ENCODE measurements around the gene TNNC2.

TNNC2 gene

GRCh38 chr20:45781391-45781931 lies 45.7 kb downstream of the TNNC2 start:
- DNase-seq (ENCODE audit: low spot score) = peak; percentile 99

GRCh38 chr20:45780159-45780558 lies 47.0 kb downstream of the TNNC2 start:
- no peak for DNase-seq (ENCODE audit: low spot score)

GRCh38 chr20:45779011-45779915 lies 47.8 kb downstream of the TNNC2 start:
- peak; percentile 100 for DNase-seq (ENCODE audit: low spot score)

- DNase-seq (ENCODE audit: low spot score) = no peak
Observed at GRCh38 chr20:45776931-45777330, 50.2 kb downstream of the TNNC2 start.

GRCh38 chr20:45775411-45775810 lies 51.7 kb downstream of the TNNC2 start:
- DNase-seq (ENCODE audit: low spot score) = no peak

- DNase-seq (ENCODE audit: low spot score) = no peak
Observed at GRCh38 chr20:45774945-45775344, 52.2 kb downstream of the TNNC2 start.

All from RKO (cell line).